Measurements from ENCODE around the gene SPIB. TPM values are rescaled to one million over a fixed set of nuclear protein-coding genes. Genes with fewer than 3 reads are reported as not detected.
"Not testable (repeated sequence)": the region's sequence is repeated elsewhere in the genome, so short reads cannot be mapped to it uniquely, and the experiment has no call there.

Gene SPIB
- total RNA-seq, 4 donors from 2014 or later = not detected

GRCh38 chr19:50435627-50436026, 16.9 kb downstream of the SPIB start:
- TF ChIP-seq POLR2A (IDR thresholded peaks at IDR 0.05) = no peak
- TF ChIP-seq, protein P1, sequence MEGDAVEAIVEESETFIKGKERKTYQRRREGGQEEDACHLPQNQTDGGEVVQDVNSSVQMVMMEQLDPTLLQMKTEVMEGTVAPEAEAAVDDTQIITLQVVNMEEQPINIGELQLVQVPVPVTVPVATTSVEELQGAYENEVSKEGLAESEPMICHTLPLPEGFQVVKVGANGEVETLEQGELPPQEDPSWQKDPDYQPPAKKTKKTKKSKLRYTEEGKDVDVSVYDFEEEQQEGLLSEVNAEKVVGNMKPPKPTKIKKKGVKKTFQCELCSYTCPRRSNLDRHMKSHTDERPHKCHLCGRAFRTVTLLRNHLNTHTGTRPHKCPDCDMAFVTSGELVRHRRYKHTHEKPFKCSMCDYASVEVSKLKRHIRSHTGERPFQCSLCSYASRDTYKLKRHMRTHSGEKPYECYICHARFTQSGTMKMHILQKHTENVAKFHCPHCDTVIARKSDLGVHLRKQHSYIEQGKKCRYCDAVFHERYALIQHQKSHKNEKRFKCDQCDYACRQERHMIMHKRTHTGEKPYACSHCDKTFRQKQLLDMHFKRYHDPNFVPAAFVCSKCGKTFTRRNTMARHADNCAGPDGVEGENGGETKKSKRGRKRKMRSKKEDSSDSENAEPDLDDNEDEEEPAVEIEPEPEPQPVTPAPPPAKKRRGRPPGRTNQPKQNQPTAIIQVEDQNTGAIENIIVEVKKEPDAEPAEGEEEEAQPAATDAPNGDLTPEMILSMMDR (IDR thresholded peaks at IDR 0.05) = no peak

GRCh38 chr19:50437862-50438449, 19.2 kb downstream of the SPIB start:
- WGBS, 2 donors = 87 to 88% methylated on average over 5 of the region's 5 CpGs
- intact Hi-C loops (cut with DNase I; ENCODE audit: low total_unique reads) = no loop called here
- TF ChIP-seq, protein P1 (IDR thresholded peaks at IDR 0.05) = no peak
- no peak for TF ChIP-seq POLR2A (IDR thresholded peaks at IDR 0.05)
- DNase-seq (ENCODE audit: low spot score in 2 of 2) = no peak
- no peak overlapping the region for H3K4me3 ChIP-seq (ENCODE audit: low read depth, poor library complexity, severe bottlenecking)

More at GRCh38 chr19:50435627-50436026, 16.9 kb downstream of the SPIB start:
- intact Hi-C loops (cut with DNase I; ENCODE audit: low total_unique reads) = no loop called here
- no peak for DNase-seq (ENCODE audit: low spot score in 2 of 2)
- 75 to 85% methylated on average over 12 of the region's 12 CpGs for WGBS, 2 donors
- H3K4me3 ChIP-seq (ENCODE audit: low read depth, poor library complexity, severe bottlenecking) = no peak overlapping the region

GRCh38 chr19:50439130-50439529, 20.4 kb downstream of the SPIB start:
- DNase-seq (ENCODE audit: low spot score in 2 of 2); H3K4me3 ChIP-seq (ENCODE audit: low read depth, poor library complexity, severe bottlenecking); intact Hi-C loops (cut with DNase I; ENCODE audit: low total_unique reads): not testable (repeated sequence)
- 49 to 65% methylated on average over 2 of the region's 2 CpGs for WGBS, 2 donors

DNA sequence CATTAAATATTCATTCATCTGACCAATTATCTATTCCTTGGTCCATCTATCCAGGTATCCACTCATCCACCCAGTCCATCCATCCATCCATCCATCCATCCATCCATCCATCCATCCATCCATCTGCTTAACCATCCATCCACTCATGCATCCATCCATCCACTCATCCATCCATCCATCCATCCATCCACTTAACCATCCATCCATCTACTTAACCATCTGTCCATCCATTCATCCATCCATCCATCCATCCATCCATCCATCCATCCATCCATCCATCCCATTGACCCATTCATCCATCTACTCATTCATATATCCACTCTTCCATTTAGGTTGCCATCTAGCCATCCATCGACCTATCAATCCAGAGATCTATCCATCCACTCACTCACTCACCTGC, 25.3 kb downstream of the SPIB start:
- WGBS, 2 donors = 74 to 80% methylated on average over 1 of the region's 1 CpG
- intact Hi-C loops (cut with DNase I; ENCODE audit: low total_unique reads) = no loop called here
- DNase-seq (ENCODE audit: low spot score in 2 of 2) = no peak
- H3K4me3 ChIP-seq (ENCODE audit: low read depth, poor library complexity, severe bottlenecking) = no peak overlapping the region
- TF ChIP-seq POLR2A (IDR thresholded peaks at IDR 0.05) = no peak
- TF ChIP-seq, protein P1 (IDR thresholded peaks at IDR 0.05) = no peak

DNA sequence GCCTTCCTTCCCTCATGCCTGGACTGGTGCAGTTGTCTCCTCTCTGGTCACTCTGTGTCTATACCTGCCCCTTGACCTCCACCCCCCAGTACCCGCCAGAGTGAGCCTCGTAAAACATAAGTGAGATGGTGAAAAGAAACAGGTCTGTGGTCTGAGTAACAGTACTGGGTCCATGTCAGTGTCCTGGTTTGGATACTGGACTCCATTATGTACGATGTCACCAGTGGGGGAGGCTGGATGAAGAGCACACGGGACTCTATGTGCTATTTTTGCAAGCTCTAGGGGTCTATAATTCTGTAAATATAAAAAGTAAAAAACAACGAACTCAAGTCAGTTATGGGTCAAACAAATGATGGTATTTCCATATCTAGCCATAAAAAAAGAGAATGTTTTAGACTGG, 28.3 kb downstream of the SPIB start:
- intact Hi-C loops (cut with DNase I; ENCODE audit: low total_unique reads) = no loop called here
- no peak for TF ChIP-seq POLR2A (IDR thresholded peaks at IDR 0.05)
- 83 to 87% methylated on average over 5 of the region's 5 CpGs for WGBS, 2 donors
- no peak overlapping the region for H3K4me3 ChIP-seq (ENCODE audit: low read depth, poor library complexity, severe bottlenecking)
- no peak for DNase-seq (ENCODE audit: low spot score in 2 of 2)

DNA sequence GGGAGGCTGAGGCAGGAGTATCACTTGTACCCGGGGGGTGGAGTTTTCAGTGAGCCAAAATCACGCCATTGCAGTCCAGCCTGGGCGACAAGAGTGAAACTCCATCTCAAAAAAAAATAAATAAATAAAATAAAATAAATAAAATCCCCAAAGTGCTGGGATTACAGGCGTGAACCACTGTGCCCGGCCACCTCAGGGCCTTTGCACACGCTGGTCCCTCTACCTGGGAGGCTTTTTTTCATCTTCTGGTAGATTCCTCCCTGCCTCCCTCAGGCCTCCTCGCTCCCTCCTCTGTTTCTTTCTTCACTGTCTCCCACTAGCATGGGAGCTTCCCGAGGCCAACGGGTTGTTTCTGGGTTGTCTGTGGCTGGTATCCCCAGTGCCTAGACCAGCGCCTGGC, 29.0 kb downstream of the SPIB start:
- no peak overlapping the region for H3K4me3 ChIP-seq (ENCODE audit: low read depth, poor library complexity, severe bottlenecking)
- TF ChIP-seq, protein P1 (IDR thresholded peaks at IDR 0.05) = no peak
- no peak for TF ChIP-seq POLR2A (IDR thresholded peaks at IDR 0.05)
- DNase-seq (ENCODE audit: low spot score in 2 of 2) = no peak
- 89 to 98% methylated on average over 10 of the region's 10 CpGs for WGBS, 2 donors
- intact Hi-C loops (cut with DNase I; ENCODE audit: low total_unique reads) = no loop called here

DNA sequence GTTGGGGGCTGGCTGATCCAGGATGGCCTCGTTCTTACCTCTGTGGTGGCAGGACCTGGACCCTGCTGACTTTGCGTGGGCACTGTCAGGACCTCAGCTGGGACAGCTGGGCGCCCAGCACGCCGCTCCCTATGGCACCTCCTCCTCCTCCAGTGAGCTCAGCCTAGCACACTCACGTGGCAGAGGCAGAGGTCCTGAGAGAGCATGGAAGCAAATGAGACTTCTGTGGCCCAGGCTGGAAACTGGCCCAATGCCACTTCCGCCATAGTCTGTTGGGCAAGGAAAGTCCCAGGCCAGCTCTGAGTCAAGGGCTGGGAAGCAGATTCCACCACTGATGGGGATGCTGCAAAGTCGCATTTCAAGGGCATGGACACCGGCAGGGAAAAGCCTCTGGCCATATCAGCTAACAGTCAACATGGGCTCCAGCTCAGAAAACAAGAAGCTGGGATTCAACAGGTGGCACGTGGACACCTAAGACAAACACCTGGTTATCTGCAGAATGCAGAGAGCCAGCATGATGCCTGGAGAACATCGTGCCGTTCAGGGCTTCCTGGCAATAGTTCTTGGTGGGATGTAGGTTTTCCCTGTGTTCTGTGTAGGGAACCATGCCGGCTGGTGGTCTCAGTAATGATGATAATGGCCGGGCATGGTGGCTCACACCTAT, 30.6 kb downstream of the SPIB start:
- intact Hi-C loops (cut with DNase I; ENCODE audit: low total_unique reads) = no loop called here
- no peak for TF ChIP-seq POLR2A (IDR thresholded peaks at IDR 0.05)
- TF ChIP-seq, protein P1 (IDR thresholded peaks at IDR 0.05) = no peak
- no peak overlapping the region for H3K4me3 ChIP-seq (ENCODE audit: low read depth, poor library complexity, severe bottlenecking)
- no peak for DNase-seq (ENCODE audit: low spot score in 2 of 2)
- WGBS, 2 donors = 71 to 85% methylated on average over 14 of the region's 14 CpGs
